Suprapubic skin (tissue), 4 donors: Measurements from ENCODE around the gene ZBTB20. TPM values are rescaled to one million over a fixed set of nuclear protein-coding genes. Genes with fewer than 3 reads are reported as not detected.

Experiments
- DNase-seq, 2 donors: peaks; one replicate each; pipeline ENCODE4 v3.0.0-alpha.2; 2019; ENCODE audit warnings: low spot score in 2 of 2
- H3K27ac ChIP-seq: fragments of 200-600 bp; sonication (generic); one replicate; pipeline ENCODE4 v1.5.1; 2019
- H3K27me3 ChIP-seq: fragments of 200-600 bp; sonication (generic); one replicate; pipeline ENCODE4 v1.5.1; 2019
- H3K36me3 ChIP-seq: fragments of 200-600 bp; sonication (generic); one replicate; pipeline ENCODE4 v1.5.1; 2019
- H3K4me1 ChIP-seq: fragments of 200-600 bp; sonication (generic); one replicate; pipeline ENCODE4 v1.5.1; 2019
- H3K4me3 ChIP-seq: fragments of 200-600 bp; sonication (generic); one replicate; pipeline ENCODE4 v1.5.1; 2019; ENCODE audit warnings: mild to moderate bottlenecking
- H3K9me3 ChIP-seq: fragments of 200-600 bp; sonication (generic); one replicate; pipeline ENCODE4 v1.5.1; 2019
- CTCF ChIP-seq, 2 donors: fragments of 200-600 bp in 1 of 2; fragments of 450-650 bp in 1 of 2; sonication (generic) in 1 of 2; IDR thresholded peaks; one replicate each; pipeline ENCODE4 v1.5.1; 2016 to 2019; ENCODE audit warnings: antibody characterized with exemption in 2 of 2, mild to moderate bottlenecking in 1 of 2, moderate library complexity in 1 of 2
- EP300 ChIP-seq: sonication (generic); formaldehyde crosslinking; IDR thresholded peaks from one replicate; pipeline ENCODE4 v1.6.1; 2017; ENCODE audit warnings: antibody characterized with exemption
- POLR2A ChIP-seq, 2 donors: fragments of 450-650 bp; IDR thresholded peaks; one replicate each; pipeline ENCODE4 v1.6.1; 2017; ENCODE audit warnings: antibody characterized with exemption in 2 of 2, mild to moderate bottlenecking in 2 of 2, moderate library complexity in 2 of 2
- POLR2AphosphoS5 ChIP-seq, 3 donors: sonication (generic); formaldehyde crosslinking; IDR thresholded peaks; one replicate each; pipeline ENCODE4 v1.6.1; 2017; ENCODE audit warnings: antibody characterized with exemption in 3 of 3
- WGBS: methylation state at CpG from one replicate; pipeline ENCODE4 v1.1.5; 2018; 5-methylcytosine and 5-hydroxymethylcytosine counted together
- total RNA-seq, 4 donors: library from RNA; depleted of rRNA; stranded (reverse); fragments of >200 nt; gene quantifications; one replicate each; pipeline ENCODE4 v1.1.0, GENCODE V29; 2016

Gene ZBTB20
- total RNA-seq, 4 donors from 2014 or later: 23.6 to 77.2 (median 39.4) TPM

GRCh38 chr3:114506591-114507300 lies 640.3 kb downstream of the ZBTB20 start:
- Histone ChIP-seq H3K9me3 (no peaks in the 10 kb centered on the region), H3K27ac (no peak overlapping the region), H3K4me3 (no peak overlapping the region), H3K4me1 (no peaks in the 10 kb centered on the region), H3K36me3 (no peaks in the 10 kb centered on the region), H3K27me3 (no peaks in the 10 kb centered on the region)
- TF ChIP-seq POLR2A (IDR thresholded peaks at IDR 0.05): no peak
- TF ChIP-seq CTCF (IDR thresholded peaks at IDR 0.05): no peak
- TF ChIP-seq EP300: no peak
- no peak for TF ChIP-seq POLR2AphosphoS5 (IDR thresholded peaks at IDR 0.05)
- no peak for DNase-seq
- WGBS: 69% methylated on average over 6 of the region's 6 CpGs

GRCh38 chr3:114504941-114505628 lies 642.0 kb downstream of the ZBTB20 start:
- no peaks in the 10 kb centered on the region for H3K27me3 ChIP-seq
- no peaks in the 10 kb centered on the region for H3K4me1 ChIP-seq
- no peak for DNase-seq
- no peaks in the 10 kb centered on the region for H3K36me3 ChIP-seq
- 88% methylated on average over 4 of the region's 4 CpGs for WGBS
- no peak overlapping the region for H3K27ac ChIP-seq
- no peak for TF ChIP-seq CTCF (IDR thresholded peaks at IDR 0.05)
- TF ChIP-seq POLR2AphosphoS5 (IDR thresholded peaks at IDR 0.05): no peak
- no peak for TF ChIP-seq EP300
- TF ChIP-seq POLR2A (IDR thresholded peaks at IDR 0.05): no peak
- no peak overlapping the region for H3K4me3 ChIP-seq
- no peaks in the 10 kb centered on the region for H3K9me3 ChIP-seq

GRCh38 chr3:114502204-114502603 lies 644.9 kb downstream of the ZBTB20 start:
- Histone ChIP-seq H3K9me3 (no peaks in the 10 kb centered on the region), H3K27me3 (no peaks in the 10 kb centered on the region), H3K27ac (no peak overlapping the region), H3K36me3 (no peaks in the 10 kb centered on the region), H3K4me3 (no peak overlapping the region), H3K4me1 (peaks cover 3% of the 10 kb centered on the region)
- DNase-seq: no peak
- TF ChIP-seq CTCF (IDR thresholded peaks at IDR 0.05) (no peak), EP300 (no peak), POLR2AphosphoS5 (IDR thresholded peaks at IDR 0.05) (no peak), POLR2A (IDR thresholded peaks at IDR 0.05) (no peak)
- WGBS: 100% methylated on average over 1 of the region's 1 CpG

GRCh38 chr3:114499976-114500375 lies 647.1 kb downstream of the ZBTB20 start:
- no peaks in the 10 kb centered on the region for H3K9me3 ChIP-seq
- no peak for DNase-seq
- 59% methylated on average over 2 of the region's 2 CpGs for WGBS
- no peak overlapping the region for H3K4me3 ChIP-seq
- H3K36me3 ChIP-seq: no peaks in the 10 kb centered on the region
- no peak overlapping the region for H3K27ac ChIP-seq
- no peaks in the 10 kb centered on the region for H3K27me3 ChIP-seq
- no peak for TF ChIP-seq CTCF (IDR thresholded peaks at IDR 0.05)
- no peak for TF ChIP-seq EP300
- no peak for TF ChIP-seq POLR2A (IDR thresholded peaks at IDR 0.05)
- no peak for TF ChIP-seq POLR2AphosphoS5 (IDR thresholded peaks at IDR 0.05)
- H3K4me1 ChIP-seq: peaks cover 5% of the 10 kb centered on the region
